CD14-positive monocyte (primary cell): Measurements from ENCODE around the gene LHX3. TPM values are rescaled to one million over a fixed set of nuclear protein-coding genes. Genes with fewer than 3 reads are reported as not detected.

Source experiments
- DNase-seq, 3 donors: peaks; one replicate each; pipeline ENCODE4 v3.0.0-alpha.2; 2011 to 2022
- H2AFZ ChIP-seq: 2 replicates; pipeline ENCODE4 v1.6.0; 2012; ENCODE audit warnings: mild to moderate bottlenecking, low read depth, low read length, inconsistent platforms; ENCODE audit not compliant: insufficient read depth, poor library complexity, severe bottlenecking
- H3K27ac ChIP-seq, 2 donors: 1 replicate in 1 of 2; 2 replicates in 1 of 2; pipeline ENCODE4 v1.5.1; 2012 to 2013; ENCODE audit warnings: low read length in 2 of 2, control low read depth in 1 of 2, inconsistent platforms in 1 of 2, low read depth in 1 of 2, mild to moderate bottlenecking in 1 of 2
- H3K27me3 ChIP-seq, 2 donors: one replicate each; pipeline versions ENCODE4 v1.6.0 to v1.6.1; 2011 to 2013; ENCODE audit warnings: low read length in 2 of 2; ENCODE audit not compliant: control insufficient read depth in 2 of 2, insufficient read depth in 2 of 2
- H3K36me3 ChIP-seq, 2 donors: replicated peaks in 1 of 2; 1 replicate in 1 of 2; 2 replicates in 1 of 2; pipeline versions ENCODE4 v1.5.1 to v1.6.1; 2012 to 2013; ENCODE audit warnings: low read length in 2 of 2, control low read depth in 1 of 2, inconsistent platforms in 1 of 2, mild to moderate bottlenecking in 1 of 2; ENCODE audit not compliant: insufficient read depth in 2 of 2, control insufficient read depth in 1 of 2
- H3K4me1 ChIP-seq, 2 donors: 1 replicate in 1 of 2; 2 replicates in 1 of 2; pipeline versions ENCODE4 v1.5.1 to v1.6.1; 2012 to 2013; ENCODE audit warnings: low read length in 2 of 2, control low read depth in 1 of 2, inconsistent platforms in 1 of 2, mild to moderate bottlenecking in 1 of 2, moderate library complexity in 1 of 2; ENCODE audit not compliant: insufficient read depth in 2 of 2, control insufficient read depth in 1 of 2
- H3K4me2 ChIP-seq: replicated peaks from 2 replicates; pipeline ENCODE3; 2012; ENCODE audit warnings: low read length, moderate library complexity, mild to moderate bottlenecking; ENCODE audit not compliant: poor library complexity, severe bottlenecking; ENCODE audit errors: extremely low read depth
- H3K4me3 ChIP-seq, 3 experiments: fragments of 200-600 bp in 1 of 3; sonication (generic) in 1 of 3; replicated peaks in 1 of 3; 1 replicate in 2 of 3; 2 replicates in 1 of 3; pipeline ENCODE4 v1.5.1; 2011 to 2013; ENCODE audit warnings: low read length in 3 of 3, mild to moderate bottlenecking in 3 of 3, control low read depth in 2 of 3, low read depth in 2 of 3, inconsistent platforms in 1 of 3, moderate library complexity in 1 of 3
- H3K79me2 ChIP-seq: 2 replicates; pipeline ENCODE4 v1.6.0; 2012; ENCODE audit warnings: mild to moderate bottlenecking, control low read depth, inconsistent platforms, low read length, moderate library complexity; ENCODE audit not compliant: insufficient read depth
- H3K9ac ChIP-seq: 2 replicates; pipeline ENCODE4 v1.6.0; 2017; ENCODE audit warnings: low read length, mild to moderate bottlenecking; ENCODE audit not compliant: insufficient read depth, poor library complexity, severe bottlenecking
- H3K9me3 ChIP-seq, 2 donors: replicated peaks in 1 of 2; 1 replicate in 1 of 2; 2 replicates in 1 of 2; pipeline versions ENCODE4 v1.5.1 to v1.6.1; 2012 to 2013; ENCODE audit warnings: low read length in 2 of 2, control low read depth in 1 of 2; ENCODE audit not compliant: control insufficient read depth in 1 of 2, insufficient read depth in 1 of 2
- H4K20me1 ChIP-seq: 2 replicates; pipeline ENCODE4 v1.6.0; 2012; ENCODE audit warnings: mild to moderate bottlenecking, low read length, control low read depth, moderate library complexity; ENCODE audit not compliant: insufficient read depth
- H3K27ac Mint-ChIP-seq, 7 donors: one replicate each; pipeline ENCODE4 v1.8.0; 2020; ENCODE audit warnings: mild to moderate bottlenecking in 7 of 7, mixed read lengths in 7 of 7, moderate library complexity in 6 of 7, inconsistent platforms in 2 of 7
- H3K27me3 Mint-ChIP-seq, 3 donors: one replicate each; pipeline ENCODE4 v1.8.0; 2021 to 2022; ENCODE audit warnings: low read depth in 3 of 3, mild to moderate bottlenecking in 3 of 3, mixed read lengths in 3 of 3, moderate library complexity in 3 of 3, inconsistent platforms in 1 of 3
- H3K36me3 Mint-ChIP-seq, 2 donors: one replicate each; pipeline ENCODE4 v1.8.0; 2020; ENCODE audit warnings: mixed read lengths in 2 of 2, inconsistent platforms in 1 of 2, mild to moderate bottlenecking in 1 of 2
- H3K4me1 Mint-ChIP-seq: one replicate; pipeline ENCODE4 v1.8.0; 2020; ENCODE audit warnings: mild to moderate bottlenecking, mixed read lengths
- H3K4me3 Mint-ChIP-seq, 2 donors: one replicate each; pipeline ENCODE4 v1.8.0; 2020; ENCODE audit warnings: mild to moderate bottlenecking in 2 of 2, mixed read lengths in 2 of 2, moderate library complexity in 1 of 2
- H3K9me3 Mint-ChIP-seq, 7 donors: one replicate each; pipeline ENCODE4 v1.8.0; 2020 to 2022; ENCODE audit warnings: mixed read lengths in 7 of 7, mild to moderate bottlenecking in 6 of 7, moderate library complexity in 6 of 7, inconsistent platforms in 2 of 7
- CTCF ChIP-seq: fragments of 200-600 bp; IDR thresholded peaks from one replicate; pipeline ENCODE4 v1.8.0; 2022; ENCODE audit warnings: antibody characterized with exemption, mild to moderate bottlenecking
- WGBS: methylation state at CpG from one replicate; pipeline ENCODE4 v1.1.5; 2013; ENCODE audit warnings: missing lambda C conversion rate; ENCODE audit not compliant: insufficient coverage; 5-methylcytosine and 5-hydroxymethylcytosine counted together
- intact Hi-C, 2 donors: fragments of 100-400 bp; cut with micrococcal nuclease; formaldehyde crosslinking; loops; one replicate each; pipeline versions ENCODE4 v1.15.0 to v1.15.1; 2023
- polyA plus RNA-seq, 3 donors: library from polyadenylated mRNA; depleted of rRNA in 1 of 3; unstranded in 2 of 3; stranded (reverse) in 1 of 3; fragments of 300-500 nt in 2 of 3; fragments of >200 nt in 1 of 3; fragmentation: Illumina TruSeq in 2 of 3; gene quantifications; 1 replicate in 2 of 3; 2 replicates in 1 of 3; pipeline ENCODE4 v1.2.3, GENCODE V29; 2012 to 2021

LHX3 gene
- polyA plus RNA-seq, 3 donors = not detected

DNA sequence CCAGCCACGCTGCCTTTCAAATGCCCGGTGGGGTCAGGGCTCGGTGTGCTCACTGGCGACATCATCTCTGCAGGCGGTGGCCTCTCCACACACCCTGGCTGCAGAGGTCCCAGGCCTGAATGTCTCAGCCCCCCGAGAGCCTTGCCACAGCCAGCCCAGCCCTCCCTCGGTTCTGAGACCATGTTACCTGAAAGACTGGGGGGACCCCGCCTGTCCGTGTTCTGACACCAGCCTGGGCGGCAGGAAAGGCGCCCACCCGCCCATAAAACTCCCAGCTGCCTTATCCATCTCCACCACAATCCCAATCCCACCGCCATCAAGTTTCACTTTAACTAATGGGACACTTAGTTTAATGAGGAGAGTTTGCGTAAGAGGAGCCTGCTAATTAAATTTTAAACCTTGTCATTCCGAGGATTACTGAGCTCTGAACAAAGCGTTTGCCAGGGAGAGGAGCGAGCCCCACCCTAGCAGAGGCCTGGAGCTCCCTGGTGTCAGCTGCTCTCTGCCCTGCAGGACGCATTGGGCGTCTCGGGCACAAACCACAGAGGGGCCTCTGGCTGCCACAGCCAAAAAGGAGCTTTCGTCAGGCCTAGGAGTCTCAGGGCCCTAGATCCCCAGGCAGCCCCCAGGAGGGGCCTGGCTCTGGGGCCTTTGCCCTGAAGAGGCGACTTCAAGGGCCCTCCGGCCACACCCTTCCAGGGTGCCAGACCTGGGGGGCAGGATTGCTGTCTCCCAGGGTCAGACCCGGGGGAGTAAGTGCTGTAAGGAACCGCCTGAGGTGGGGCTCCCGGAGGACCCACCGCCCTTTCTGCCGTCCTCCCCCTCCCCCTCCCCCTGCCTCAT is 15.3 kb downstream of the LHX3 start:
- no peaks in the 10 kb centered on the region for H3K36me3 Mint-ChIP-seq
- Histone ChIP-seq H3K79me2 (no peaks in the 10 kb centered on the region), H3K27me3 (peaks cover 10 to 56% of the 10 kb centered on the region in 2 donors), H2AFZ (no peak overlapping the region), H3K27ac (no peak overlapping the region), H3K9me3 (no peaks in the 10 kb centered on the region), H3K4me2 (no peak overlapping the region), H3K9ac (no peak overlapping the region), H3K4me1 (no peaks in the 10 kb centered on the region), H3K36me3 (no peaks in the 10 kb centered on the region), H4K20me1 (no peaks in the 10 kb centered on the region), H3K4me3 (no peak overlapping the region)
- no peaks in the 10 kb centered on the region for H3K4me1 Mint-ChIP-seq
- intact Hi-C loops = no loop called here
- 29% methylated on average over 14 of the region's 28 CpGs for WGBS
- H3K27me3 Mint-ChIP-seq = peaks cover 46 to 73% (median 54%) of the 10 kb centered on the region in 3 donors
- H3K9me3 Mint-ChIP-seq = peaks cover 0 to 5% (median 0%) of the 10 kb centered on the region in 7 donors
- no peak for TF ChIP-seq CTCF
- H3K4me3 Mint-ChIP-seq = peak overlapping the region in 1 of 2 donors; percentile 59
- no peak for DNase-seq
- H3K27ac Mint-ChIP-seq = no peak overlapping the region

DNA sequence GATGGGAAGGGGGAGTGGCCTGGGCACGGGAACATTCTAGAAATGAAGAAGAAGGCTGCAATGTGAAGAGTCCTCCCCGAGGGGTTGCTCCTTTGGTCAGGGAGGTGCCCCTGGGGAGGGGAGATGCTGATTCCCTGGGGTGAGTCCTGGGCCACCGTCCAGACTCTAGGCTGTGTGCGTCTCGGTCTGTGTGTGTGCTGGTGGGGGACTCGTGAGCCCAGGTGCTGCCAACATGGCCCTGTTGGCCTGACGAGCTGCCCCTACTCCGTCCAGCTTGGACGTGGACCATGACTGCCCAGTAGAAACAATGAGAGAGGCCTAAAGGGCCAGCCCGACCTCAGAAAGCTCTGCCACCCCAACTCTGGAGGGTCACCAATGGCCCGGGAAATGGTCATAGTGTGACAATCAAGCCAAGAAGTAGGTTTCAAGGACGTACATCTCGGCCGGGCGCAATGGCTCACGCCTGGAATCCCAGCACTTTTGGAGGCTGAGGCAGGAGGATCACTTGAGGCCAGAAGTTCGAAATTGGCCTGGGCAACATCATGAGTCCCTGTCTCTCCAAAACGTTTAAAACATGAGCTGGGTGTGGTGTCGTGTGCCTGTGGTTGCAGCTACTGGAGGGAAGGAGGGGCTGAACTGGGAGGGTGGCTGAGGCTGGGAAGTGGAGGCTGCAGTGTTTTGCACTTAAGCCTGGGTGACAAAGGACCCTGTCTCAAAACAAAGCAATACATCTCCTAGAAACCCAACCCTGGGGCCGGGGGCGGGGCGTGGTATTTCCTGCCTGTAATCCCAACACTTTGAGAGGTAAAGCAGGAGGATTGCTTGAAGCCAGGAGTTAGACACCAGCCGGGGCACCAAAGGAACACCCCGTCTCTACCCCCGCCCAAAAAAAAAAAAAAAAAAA is 17.0 kb downstream of the LHX3 start:
- intact Hi-C loops = no loop called here
- Mint-ChIP-seq H3K36me3 (no peaks in the 10 kb centered on the region), H3K9me3 (no peaks in the 10 kb centered on the region), H3K4me1 (no peaks in the 10 kb centered on the region), H3K4me3 (no peak overlapping the region), H3K27me3 (peaks cover 39 to 66% (median 44%) of the 10 kb centered on the region in 3 donors), H3K27ac (no peak overlapping the region)
- H3K9ac ChIP-seq = no peak overlapping the region
- no peak for DNase-seq
- no peaks in the 10 kb centered on the region for H3K4me1 ChIP-seq
- no peak overlapping the region for H3K4me2 ChIP-seq
- H3K27ac ChIP-seq = no peak overlapping the region
- no peak for TF ChIP-seq CTCF
- H2AFZ ChIP-seq = no peak overlapping the region
- H3K79me2 ChIP-seq = no peaks in the 10 kb centered on the region
- no peaks in the 10 kb centered on the region for H3K36me3 ChIP-seq
- H3K4me3 ChIP-seq = no peak overlapping the region
- WGBS = 85% methylated on average over 15 of the region's 25 CpGs
- peaks cover 7 to 45% of the 10 kb centered on the region in 2 donors for H3K27me3 ChIP-seq
- H3K9me3 ChIP-seq = no peaks in the 10 kb centered on the region
- no peaks in the 10 kb centered on the region for H4K20me1 ChIP-seq
